Duodenal mucosa (tissue), 2 donors: ENCODE data around the gene OLAH.

ENCODE experiments used
- H3K27ac ChIP-seq: one replicate; pipeline ENCODE4 v1.7.0; 2013; ENCODE audit warnings: low read depth, low read length
- H3K27me3 ChIP-seq, 2 donors: one replicate each; pipeline ENCODE4 v1.7.0; 2013; ENCODE audit warnings: low read length in 2 of 2, control low read depth in 1 of 2; ENCODE audit not compliant: insufficient read depth in 2 of 2, control insufficient read depth in 1 of 2
- H3K36me3 ChIP-seq, 2 donors: one replicate each; pipeline ENCODE4 v1.7.0; 2013; ENCODE audit warnings: low read length in 2 of 2, control low read depth in 1 of 2; ENCODE audit not compliant: insufficient read depth in 2 of 2, control insufficient read depth in 1 of 2
- H3K4me1 ChIP-seq, 2 donors: one replicate each; pipeline ENCODE4 v1.7.0; 2013; ENCODE audit warnings: low read length in 2 of 2, control low read depth in 1 of 2; ENCODE audit not compliant: insufficient read depth in 2 of 2, control insufficient read depth in 1 of 2
- H3K4me3 ChIP-seq, 2 donors: one replicate each; pipeline ENCODE4 v1.7.0; 2013; ENCODE audit warnings: low read length in 2 of 2, low read depth in 1 of 2
- H3K9ac ChIP-seq, 2 donors: one replicate each; pipeline ENCODE4 v1.7.0; 2013; ENCODE audit warnings: low read length in 2 of 2, low read depth in 1 of 2
- H3K9me3 ChIP-seq, 2 donors: one replicate each; pipeline ENCODE4 v1.7.0; 2013; ENCODE audit warnings: low read length in 2 of 2, control low read depth in 1 of 2; ENCODE audit not compliant: control insufficient read depth in 1 of 2

Gene OLAH

GRCh38 chr10:15097011-15097812 lies 53.5 kb downstream of the OLAH start, which contains the start of gene RPP38:
Gene RPP38, plus strand, starts transcription at chr10:15097355. Its CDS starts 5,960 bp downstream, at chr10:15103315.
- Histone ChIP-seq H3K9ac (peak within 1 kb of the TSS; percentile 90 to 96), H3K27me3 (no peaks in the 10 kb centered on the region), H3K4me3 (peak within 1 kb of the TSS; percentile 78 to 87), H3K36me3 (peaks cover 6 to 14% of the 10 kb centered on the region in 2 donors), H3K27ac (peak within 1 kb of the TSS; percentile 95), H3K9me3 (no peaks in the 10 kb centered on the region), H3K4me1 (peaks cover 22 to 28% of the 10 kb centered on the region in 2 donors)

GRCh38 chr10:15099886-15100285 lies 56.1 kb downstream of the OLAH start:
- H3K36me3 ChIP-seq = peaks cover 17 to 40% of the 10 kb centered on the region in 2 donors
- H3K4me1 ChIP-seq = peaks cover 22 to 28% of the 10 kb centered on the region in 2 donors
- no peaks in the 10 kb centered on the region for H3K9me3 ChIP-seq
- peak overlapping the region in 1 of 2 donors; percentile 29 for H3K9ac ChIP-seq
- H3K4me3 ChIP-seq = no peak overlapping the region
- no peaks in the 10 kb centered on the region for H3K27me3 ChIP-seq
- H3K27ac ChIP-seq = no peak overlapping the region

GRCh38 chr10:15103513-15103912 lies 59.8 kb downstream of the OLAH start:
- Histone ChIP-seq H3K4me3 (no peak overlapping the region), H3K9me3 (no peaks in the 10 kb centered on the region), H3K27ac (no peak overlapping the region), H3K27me3 (no peaks in the 10 kb centered on the region), H3K36me3 (peaks cover 21 to 54% of the 10 kb centered on the region in 2 donors), H3K9ac (no peak overlapping the region), H3K4me1 (peaks cover 13 to 15% of the 10 kb centered on the region in 2 donors)

- Histone ChIP-seq H3K27me3 (no peaks in the 10 kb centered on the region), H3K9ac (no peak overlapping the region), H3K4me3 (no peak overlapping the region), H3K9me3 (no peaks in the 10 kb centered on the region), H3K27ac (no peak overlapping the region), H3K36me3 (peaks cover 15 to 65% of the 10 kb centered on the region in 2 donors), H3K4me1 (peaks cover 0 to 6% of the 10 kb centered on the region in 2 donors)
These were observed 62.7 kb downstream of the OLAH start for GRCh38 chr10:15106352-15107013.

GRCh38 chr10:15112657-15113056 lies 68.9 kb downstream of the OLAH start:
- Histone ChIP-seq H3K9me3 (no peaks in the 10 kb centered on the region), H3K27me3 (no peaks in the 10 kb centered on the region), H3K27ac (no peak overlapping the region), H3K4me1 (peaks cover 0 to 6% of the 10 kb centered on the region in 2 donors), H3K4me3 (no peak overlapping the region), H3K9ac (no peak overlapping the region), H3K36me3 (peaks cover 7 to 34% of the 10 kb centered on the region in 2 donors)

GRCh38 chr10:15113766-15114165 lies 70.0 kb downstream of the OLAH start:
- Histone ChIP-seq H3K4me1 (peaks cover 0 to 3% of the 10 kb centered on the region in 2 donors), H3K36me3 (peaks cover 7 to 33% of the 10 kb centered on the region in 2 donors), H3K4me3 (no peak overlapping the region), H3K9ac (no peak overlapping the region), H3K27ac (no peak overlapping the region), H3K9me3 (no peaks in the 10 kb centered on the region), H3K27me3 (no peaks in the 10 kb centered on the region)

- Histone ChIP-seq H3K9me3 (no peaks in the 10 kb centered on the region), H3K27ac (no peak overlapping the region), H3K4me1 (no peaks in the 10 kb centered on the region), H3K36me3 (peaks cover 20 to 30% of the 10 kb centered on the region in 2 donors), H3K4me3 (no peak overlapping the region), H3K9ac (no peak overlapping the region), H3K27me3 (no peaks in the 10 kb centered on the region)
These were observed 72.5 kb downstream of the OLAH start for GRCh38 chr10:15116225-15116624.

- Histone ChIP-seq H3K4me3 (no peak overlapping the region), H3K27ac (no peak overlapping the region), H3K27me3 (no peaks in the 10 kb centered on the region), H3K9ac (no peak overlapping the region), H3K9me3 (no peaks in the 10 kb centered on the region), H3K36me3 (peaks cover 22 to 24% of the 10 kb centered on the region in 2 donors), H3K4me1 (no peaks in the 10 kb centered on the region)
These were observed 74.9 kb downstream of the OLAH start for GRCh38 chr10:15118615-15119014.

- no peak overlapping the region for H3K27ac ChIP-seq
These were observed 76.8 kb downstream of the OLAH start for GRCh38 chr10:15120523-15120922.

GRCh38 chr10:15121707-15122106 lies 78.0 kb downstream of the OLAH start:
- H3K27ac ChIP-seq = no peak overlapping the region
- H3K4me1 ChIP-seq = no peaks in the 10 kb centered on the region
- H3K9me3 ChIP-seq = no peaks in the 10 kb centered on the region
- no peak overlapping the region for H3K9ac ChIP-seq
- no peaks in the 10 kb centered on the region for H3K27me3 ChIP-seq
- no peak overlapping the region for H3K4me3 ChIP-seq
- H3K36me3 ChIP-seq = peaks cover 27 to 38% of the 10 kb centered on the region in 2 donors

More at GRCh38 chr10:15120523-15120922, 76.8 kb downstream of the OLAH start:
- Histone ChIP-seq H3K36me3 (peaks cover 23 to 33% of the 10 kb centered on the region in 2 donors), H3K9ac (no peak overlapping the region), H3K27me3 (no peaks in the 10 kb centered on the region), H3K4me1 (no peaks in the 10 kb centered on the region), H3K4me3 (no peak overlapping the region), H3K9me3 (no peaks in the 10 kb centered on the region)
